ENCODE results near the gene UGT2A1.

GRCh38 chr4:69649207-69649606 lies 3.8 kb downstream of the UGT2A1 start:
- TF ChIP-seq EZH2 (IDR thresholded peaks at IDR 0.05; ENCODE audit: insufficient read depth, poor library complexity, severe bottlenecking), result no peak
- no peak for TF ChIP-seq EZH2phosphoT487 (IDR thresholded peaks at IDR 0.05; ENCODE audit: insufficient read depth, low read depth)
